Measurements from ENCODE around the gene TMEM220. TPM values are rescaled to one million over a fixed set of nuclear protein-coding genes. Genes with fewer than 3 reads are reported as not detected.

Gene TMEM220
- total and polyA plus RNA-seq, 2 experiments from 2014 or later: 0.54 to 9.5 TPM

DNA sequence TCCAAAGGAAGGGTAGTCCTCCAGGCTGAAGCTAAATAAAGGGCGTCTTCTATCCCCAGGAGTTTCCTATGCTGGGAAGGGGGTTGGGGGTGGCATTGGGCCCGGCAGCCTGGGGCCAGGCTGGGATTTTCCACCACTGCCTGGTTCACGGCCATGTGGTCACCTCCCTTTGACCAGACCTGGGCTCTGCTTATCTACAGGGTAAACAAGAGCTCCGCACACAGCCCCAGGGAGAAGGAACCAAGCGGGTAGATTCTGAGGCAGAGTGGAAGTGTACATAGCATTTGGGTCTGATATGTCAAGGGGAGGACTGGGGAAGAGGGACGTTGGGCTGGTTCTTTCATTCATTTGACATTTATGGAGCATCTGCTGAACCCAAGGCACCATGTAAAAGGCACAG, 27.2 kb upstream of the TMEM220 start:
- Histone ChIP-seq H3F3A (ENCODE audit: insufficient read depth) (no peaks in the 10 kb centered on the region), H3K4me3 (no peak overlapping the region), H3K9me3 (ENCODE audit: low read depth) (no peaks in the 10 kb centered on the region), H3K36me3 (ENCODE audit: low read depth) (no peaks in the 10 kb centered on the region), H3K27me3 (replicated peaks; ENCODE audit: insufficient read depth) (no peaks in the 10 kb centered on the region), H3K79me2 (ENCODE audit: insufficient read depth) (no peaks in the 10 kb centered on the region), H3K4me2 (ENCODE audit: unreplicated experiment) (no peak overlapping the region), H2AFZ (no peak overlapping the region), H3K4me1 (ENCODE audit: insufficient read depth) (no peaks in the 10 kb centered on the region), H3K9me2 (ENCODE audit: insufficient read depth) (no peaks in the 10 kb centered on the region), H3K27ac (no peak overlapping the region), H3K9ac (no peak overlapping the region), H4K20me1 (ENCODE audit: insufficient read depth) (no peaks in the 10 kb centered on the region)
- no peak for DNase-seq
- WGBS, 2 experiments (ENCODE audit: low coverage in 1 of 2, low lambda C conversion rate in 2 of 2, missing lambda C conversion rate in 2 of 2): 51% methylated on average over 6 of the region's 6 CpGs
- in situ Hi-C loops (cut with MboI): no loop called here
- TF ChIP-seq EZH2phosphoT487 (IDR thresholded peaks at IDR 0.05; ENCODE audit: insufficient read depth, low read depth) (no peak), EZH2 (IDR thresholded peaks at IDR 0.05; ENCODE audit: insufficient read depth, poor library complexity, severe bottlenecking) (no peak)

GRCh38 chr17:10756619-10757018, 26.8 kb upstream of the TMEM220 start:
- Histone ChIP-seq H3F3A (ENCODE audit: insufficient read depth) (no peaks in the 10 kb centered on the region), H3K4me1 (ENCODE audit: insufficient read depth) (no peaks in the 10 kb centered on the region), H3K79me2 (ENCODE audit: insufficient read depth) (no peaks in the 10 kb centered on the region), H4K20me1 (ENCODE audit: insufficient read depth) (no peaks in the 10 kb centered on the region), H3K36me3 (ENCODE audit: low read depth) (no peaks in the 10 kb centered on the region), H3K9me2 (ENCODE audit: insufficient read depth) (no peaks in the 10 kb centered on the region), H3K9me3 (ENCODE audit: low read depth) (no peaks in the 10 kb centered on the region), H3K27ac (no peak overlapping the region), H2AFZ (no peak overlapping the region), H3K27me3 (replicated peaks; ENCODE audit: insufficient read depth) (no peaks in the 10 kb centered on the region), H3K9ac (no peak overlapping the region), H3K4me2 (ENCODE audit: unreplicated experiment) (no peak overlapping the region), H3K4me3 (no peak overlapping the region)
- no peak for DNase-seq
- 13 to 14% methylated on average over 2 of the region's 2 CpGs for WGBS, 2 experiments (ENCODE audit: low coverage in 1 of 2, low lambda C conversion rate in 2 of 2, missing lambda C conversion rate in 2 of 2)
- in situ Hi-C loops (cut with MboI): no loop called here
- no peak for TF ChIP-seq EZH2 (IDR thresholded peaks at IDR 0.05; ENCODE audit: insufficient read depth, poor library complexity, severe bottlenecking)
- TF ChIP-seq EZH2phosphoT487 (IDR thresholded peaks at IDR 0.05; ENCODE audit: insufficient read depth, low read depth): no peak

DNA sequence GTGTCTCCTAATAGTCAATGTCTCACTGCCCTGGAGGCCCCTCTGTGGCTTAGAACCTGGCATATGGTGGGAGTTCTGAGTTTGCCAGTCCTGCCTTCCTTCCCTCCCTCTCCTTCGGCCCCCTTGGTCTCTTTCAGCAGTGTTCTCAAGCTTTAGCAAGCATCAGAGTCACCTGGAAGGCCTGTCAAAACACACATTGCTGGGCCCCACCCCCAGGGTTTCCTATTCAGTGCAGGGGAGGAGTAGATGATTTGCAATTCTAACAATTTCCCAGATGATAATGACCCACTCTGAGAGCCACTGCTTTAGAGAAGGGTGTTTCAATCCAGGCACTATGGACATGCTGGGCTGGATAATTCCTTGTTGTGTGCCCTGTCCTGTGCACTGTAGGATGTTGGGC, 26.4 kb upstream of the TMEM220 start:
- no peaks in the 10 kb centered on the region for H3K9me2 ChIP-seq (ENCODE audit: insufficient read depth)
- no peaks in the 10 kb centered on the region for H3K9me3 ChIP-seq (ENCODE audit: low read depth)
- no peaks in the 10 kb centered on the region for H4K20me1 ChIP-seq (ENCODE audit: insufficient read depth)
- WGBS, 2 experiments (ENCODE audit: low coverage in 1 of 2, low lambda C conversion rate in 2 of 2, missing lambda C conversion rate in 2 of 2): 39 to 50% methylated on average over 1 of the region's 1 CpG
- TF ChIP-seq EZH2 (IDR thresholded peaks at IDR 0.05; ENCODE audit: insufficient read depth, poor library complexity, severe bottlenecking): no peak
- TF ChIP-seq EZH2phosphoT487 (IDR thresholded peaks at IDR 0.05; ENCODE audit: insufficient read depth, low read depth): no peak
- no peak for DNase-seq
- no peaks in the 10 kb centered on the region for H3F3A ChIP-seq (ENCODE audit: insufficient read depth)
- no peak overlapping the region for H2AFZ ChIP-seq
- in situ Hi-C loops (cut with MboI): no loop called here
- H3K36me3 ChIP-seq (ENCODE audit: low read depth): no peaks in the 10 kb centered on the region
- no peaks in the 10 kb centered on the region for H3K4me1 ChIP-seq (ENCODE audit: insufficient read depth)
- no peak overlapping the region for H3K4me2 ChIP-seq (ENCODE audit: unreplicated experiment)
- no peak overlapping the region for H3K4me3 ChIP-seq
- no peak overlapping the region for H3K27ac ChIP-seq
- no peak overlapping the region for H3K9ac ChIP-seq
- no peaks in the 10 kb centered on the region for H3K27me3 ChIP-seq (replicated peaks; ENCODE audit: insufficient read depth)
- H3K79me2 ChIP-seq (ENCODE audit: insufficient read depth): no peaks in the 10 kb centered on the region

- Histone ChIP-seq H2AFZ (no peak overlapping the region), H3K27me3 (replicated peaks; ENCODE audit: insufficient read depth) (no peaks in the 10 kb centered on the region), H3K4me3 (no peak overlapping the region), H3K4me2 (ENCODE audit: unreplicated experiment) (no peak overlapping the region), H3K9me2 (ENCODE audit: insufficient read depth) (no peaks in the 10 kb centered on the region), H3F3A (ENCODE audit: insufficient read depth) (no peaks in the 10 kb centered on the region), H3K9ac (no peak overlapping the region), H3K27ac (no peak overlapping the region), H3K36me3 (ENCODE audit: low read depth) (no peaks in the 10 kb centered on the region), H3K9me3 (ENCODE audit: low read depth) (no peaks in the 10 kb centered on the region), H4K20me1 (ENCODE audit: insufficient read depth) (no peaks in the 10 kb centered on the region), H3K4me1 (ENCODE audit: insufficient read depth) (no peaks in the 10 kb centered on the region), H3K79me2 (ENCODE audit: insufficient read depth) (no peaks in the 10 kb centered on the region)
- 31 to 50% methylated on average over 3 of the region's 3 CpGs for WGBS, 2 experiments (ENCODE audit: low coverage in 1 of 2, low lambda C conversion rate in 2 of 2, missing lambda C conversion rate in 2 of 2)
- no peak for TF ChIP-seq EZH2phosphoT487 (IDR thresholded peaks at IDR 0.05; ENCODE audit: insufficient read depth, low read depth)
- no peak for TF ChIP-seq EZH2 (IDR thresholded peaks at IDR 0.05; ENCODE audit: insufficient read depth, poor library complexity, severe bottlenecking)
- DNase-seq: no peak
- in situ Hi-C loops (cut with MboI): no loop called here
These were observed 25.8 kb upstream of the TMEM220 start for GRCh38 chr17:10755592-10756127.

Data from GM23248 (cell line).